ENCODE results near the gene TMPRSS2.

TMPRSS2 gene

DNA sequence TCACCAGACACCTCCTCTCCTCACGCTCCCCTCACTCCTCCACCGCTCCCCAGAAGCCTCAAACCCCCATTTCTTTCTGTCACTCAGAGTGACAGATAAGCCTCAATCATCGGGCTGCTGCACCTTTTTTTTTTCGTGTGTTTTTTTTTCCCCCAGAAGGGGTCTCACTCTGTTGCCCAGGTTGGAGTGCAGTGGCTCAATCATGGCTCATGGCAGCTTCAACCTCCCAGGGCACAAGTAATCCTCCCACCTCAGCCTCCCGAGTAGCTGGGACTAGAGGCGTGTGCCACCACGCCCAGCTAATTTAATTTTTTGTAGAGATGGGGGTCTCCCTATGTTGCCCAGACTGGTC is 1.2 kb upstream of the TMPRSS2 start:
- DNase-seq = no peak

DNA sequence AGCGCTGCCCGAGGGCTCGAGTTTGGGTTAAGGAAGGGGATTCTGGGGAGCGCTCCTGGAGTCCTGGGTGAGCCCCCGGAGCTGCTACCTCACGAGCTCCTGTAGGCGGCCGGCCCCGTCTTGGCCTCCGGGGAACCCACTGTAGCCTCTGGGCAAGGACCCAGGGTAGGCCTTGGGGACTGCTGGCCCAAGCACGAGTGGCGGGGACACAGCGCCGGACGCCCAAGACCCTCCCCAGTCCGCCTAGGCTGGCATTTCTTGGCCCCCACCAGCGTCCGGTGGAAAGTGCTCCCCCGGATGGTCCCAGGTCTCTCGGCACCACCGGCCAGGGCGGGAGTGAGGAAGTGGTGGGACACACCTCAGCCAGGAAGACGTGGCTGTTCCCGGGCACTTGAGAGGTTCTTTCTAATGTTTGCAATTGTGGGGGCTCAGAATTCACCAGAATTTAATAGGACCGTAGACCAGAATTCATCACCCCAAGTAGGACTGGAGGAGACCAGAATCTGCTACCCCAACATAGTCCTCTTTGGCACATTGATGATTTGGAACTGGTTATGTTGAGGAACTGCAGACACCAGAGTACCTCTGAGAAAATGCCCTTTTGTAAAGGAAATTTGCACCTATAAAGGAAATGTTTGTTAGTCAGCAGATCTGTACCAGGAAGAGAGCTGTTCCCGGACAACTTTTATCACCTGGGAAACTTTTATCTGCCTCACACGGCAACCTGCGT is 622 bp upstream of the TMPRSS2 start:
- no peak for DNase-seq

- DNase-seq = no peak
Observed at GRCh38 chr21:41506611-41507520, 1.1 kb downstream of the TMPRSS2 start.

DNA sequence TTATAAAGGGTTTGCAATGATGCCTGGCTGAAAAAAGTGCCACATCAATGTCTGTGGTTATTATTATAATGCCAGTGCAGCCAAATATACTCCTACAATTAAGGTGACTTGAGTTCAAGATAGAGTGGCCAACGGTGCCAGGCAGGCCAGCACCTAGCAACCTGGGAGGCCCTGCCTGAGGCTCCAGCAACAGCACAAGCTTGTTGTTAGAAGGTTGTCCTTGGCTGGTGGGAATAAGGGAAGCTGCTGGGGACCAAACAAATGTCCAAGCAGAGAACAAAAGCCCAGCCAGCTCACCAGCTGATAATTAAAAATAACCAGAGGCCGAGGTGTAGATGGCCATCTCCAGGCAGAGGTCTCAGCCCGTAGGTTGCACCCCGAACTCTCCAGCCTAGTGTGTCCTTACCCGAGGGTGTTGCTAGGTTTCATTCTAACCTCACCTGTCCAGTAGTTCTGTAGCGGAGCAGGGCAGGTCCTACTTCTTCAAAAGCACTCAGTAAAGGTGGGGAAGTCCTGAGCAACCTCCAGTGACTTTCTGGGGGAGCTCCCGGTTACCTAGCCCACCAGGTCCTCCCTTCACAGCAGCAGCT is 1.9 kb downstream of the TMPRSS2 start:
- DNase-seq = no peak

GRCh38 chr21:41504030-41504429 is 3.9 kb downstream of the TMPRSS2 start:
- no peak for DNase-seq

DNA sequence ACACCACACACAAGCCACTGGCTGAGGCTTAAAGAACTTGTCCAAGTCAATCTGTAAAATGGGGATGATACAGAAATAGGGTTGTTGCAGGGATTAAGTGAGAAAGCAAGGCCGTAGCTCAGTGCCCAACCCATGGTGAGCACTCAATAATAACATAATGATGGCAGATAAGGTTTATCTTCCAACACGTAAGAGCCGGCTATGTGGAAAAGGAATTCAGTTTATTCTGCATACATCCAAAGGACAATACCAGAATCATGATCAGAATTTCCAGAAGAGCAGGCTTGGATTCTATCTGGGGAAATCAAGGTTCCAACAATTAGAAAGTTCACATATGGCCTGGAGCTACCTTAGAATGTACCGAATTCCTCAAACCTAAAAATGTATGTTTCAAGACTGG is 4.6 kb downstream of the TMPRSS2 start:
- DNase-seq = no peak

- no peak for DNase-seq
Observed at GRCh38 chr21:41501919-41502318, 6.0 kb downstream of the TMPRSS2 start.

GRCh38 chr21:41500931-41501381 is 7.0 kb downstream of the TMPRSS2 start:
- no peak for DNase-seq

- no peak for DNase-seq
Observed at GRCh38 chr21:41500363-41500762, 7.6 kb downstream of the TMPRSS2 start.

DNA sequence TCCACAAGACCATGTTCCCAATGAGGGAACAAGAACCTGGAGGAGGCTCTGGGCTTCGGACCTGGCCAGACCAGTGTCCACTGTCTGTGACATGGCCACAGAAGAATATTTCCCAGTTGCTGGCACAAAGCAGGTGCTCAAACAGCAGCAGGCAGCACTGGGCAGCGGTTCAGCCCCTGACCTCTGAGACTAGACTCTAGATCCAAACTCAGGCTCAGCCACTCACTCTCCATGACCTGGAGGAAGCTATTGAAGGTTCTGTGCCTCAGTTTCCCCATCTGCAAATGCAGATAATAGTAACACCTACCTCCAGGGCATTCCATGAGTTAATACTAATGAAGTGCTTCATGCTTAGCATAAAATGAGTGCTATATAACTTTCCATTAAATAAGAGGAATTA is 8.0 kb downstream of the TMPRSS2 start:
- DNase-seq = no peak

- DNase-seq = no peak
Observed at GRCh38 chr21:41497788-41498187, 10.2 kb downstream of the TMPRSS2 start.

GRCh38 chr21:41497008-41497407 is 10.9 kb downstream of the TMPRSS2 start:
- DNase-seq = no peak

GRCh38 chr21:41494242-41494641 is 13.7 kb downstream of the TMPRSS2 start:
- no peak for DNase-seq

GRCh38 chr21:41491412-41491811 is 16.5 kb downstream of the TMPRSS2 start:
- DNase-seq = no peak

GRCh38 chr21:41490330-41490729 is 17.6 kb downstream of the TMPRSS2 start:
- DNase-seq = no peak

DNA sequence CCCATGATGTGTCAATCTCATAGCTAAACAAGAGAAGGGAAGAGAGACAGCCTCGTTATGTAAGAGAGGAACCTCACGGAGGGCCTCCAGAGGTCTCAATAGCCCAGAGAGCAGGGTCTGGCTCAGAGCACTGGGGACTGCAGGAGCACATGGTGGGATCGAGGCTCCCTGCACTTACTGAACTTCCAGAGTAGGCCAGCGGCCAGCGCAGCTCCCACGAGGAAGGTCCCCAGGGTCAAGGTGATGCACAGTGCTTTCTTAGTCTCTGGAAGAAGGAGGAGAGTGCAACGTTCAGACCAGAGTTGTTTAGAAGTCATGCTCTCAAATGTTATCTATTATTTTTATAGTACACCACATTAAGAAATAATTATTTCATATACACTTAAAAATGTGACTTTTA is 18.6 kb downstream of the TMPRSS2 start:
- no peak for DNase-seq

GRCh38 chr21:41488080-41488479 is 19.9 kb downstream of the TMPRSS2 start:
- DNase-seq = no peak

DNA sequence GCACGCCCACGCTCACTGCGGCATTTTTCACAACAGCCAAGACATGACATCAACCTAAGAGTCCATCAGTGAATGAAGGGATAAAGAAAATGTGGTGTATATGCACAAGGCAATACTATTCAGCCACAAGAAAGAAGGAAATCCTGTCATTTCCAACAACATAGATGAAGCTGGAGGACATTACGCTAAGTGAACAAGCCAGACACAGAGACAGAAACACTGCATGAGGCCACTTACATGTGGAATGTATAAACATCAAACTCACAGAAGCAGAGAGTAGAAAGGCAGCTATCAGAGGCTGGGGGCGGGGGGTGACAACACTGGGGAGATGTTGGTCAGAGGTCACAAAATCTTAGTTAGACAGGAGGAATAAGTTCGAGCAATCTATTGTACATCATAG is 20.9 kb downstream of the TMPRSS2 start:
- DNase-seq = no peak

GRCh38 chr21:41483973-41484372 is 24.0 kb downstream of the TMPRSS2 start:
- DNase-seq = no peak

- DNase-seq = no peak
Observed at GRCh38 chr21:41483415-41483814, 24.5 kb downstream of the TMPRSS2 start.

DNA sequence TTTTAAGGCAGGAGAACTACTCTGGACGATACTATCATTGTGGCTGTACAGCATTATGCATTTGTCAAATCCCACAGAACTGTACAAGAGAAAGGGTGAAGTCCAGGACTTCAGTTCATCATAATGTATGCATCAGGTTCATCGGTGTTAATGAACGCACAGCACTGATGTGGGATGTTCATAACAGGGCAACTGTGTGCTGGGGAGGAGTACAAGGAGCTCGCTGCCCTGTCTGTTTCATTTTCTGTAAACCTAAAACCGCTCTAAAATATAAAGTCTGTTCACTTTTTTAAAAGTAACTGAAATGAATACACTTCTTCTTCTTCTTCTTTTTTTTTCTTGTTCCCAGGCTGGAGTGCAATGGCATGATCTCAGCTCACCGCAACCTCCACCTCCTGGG is 25.0 kb downstream of the TMPRSS2 start:
- DNase-seq = no peak

- DNase-seq = no peak
Observed at GRCh38 chr21:41482301-41482700, 25.7 kb downstream of the TMPRSS2 start.

DNA sequence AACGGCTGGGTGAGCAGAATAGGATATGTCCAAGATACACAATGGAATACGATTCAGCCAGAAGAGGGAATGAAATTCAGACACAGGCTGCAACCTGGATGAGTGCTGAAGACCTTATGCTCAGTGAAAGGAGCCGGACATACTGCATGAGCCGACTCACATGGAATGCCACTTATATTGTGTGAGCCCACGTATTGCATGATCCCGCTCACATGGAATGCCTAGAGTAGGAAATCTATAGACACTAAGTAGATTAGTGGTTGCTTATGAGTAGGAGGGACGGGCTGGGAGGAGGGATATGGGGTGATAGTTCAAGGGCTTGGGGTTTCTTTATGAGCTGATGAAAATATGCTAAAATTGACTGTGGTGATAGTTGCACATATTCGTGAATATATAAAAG is 26.8 kb downstream of the TMPRSS2 start:
- no peak for DNase-seq
